K562 (cell line): ENCODE data around the gene CTTNBP2. TPM values are rescaled to one million over a fixed set of nuclear protein-coding genes. Genes with fewer than 3 reads are reported as not detected.

Source experiments
- ATAC-seq: fragments of 200-7000 bp; cut with Tn5 transposase; 3 replicates; pipeline ENCODE4 v1.9.1; 2020; ENCODE audit warnings: moderate library complexity
- BruUV-seq: library from RNA; stranded (reverse); fragments of 400-500 nt; replicated peaks from 2 replicates; lab custom pipeline; 2021; lab: Mats Ljungman, UMichigan
- CTCF ChIA-PET: fragments of 300-600 bp; formaldehyde crosslinking; extraction: SDS; loops from one replicate; lab custom pipeline; 2021; ENCODE audit warnings: low intra/inter-chr PET ratio; lab: Yijun Ruan, JAX
- POLR2A ChIA-PET: fragments of 300-600, 350-650 bp; sonication (Branson Sonifier 250); formaldehyde crosslinking; extraction: SDS; loops from one replicate; lab custom pipeline; 2021; ENCODE audit warnings: antibody characterized with exemption, inconsistent platforms; lab: Yijun Ruan, JAX
- DNase-seq, 4 experiments: peaks; one replicate each; pipeline versions ENCODE4 v3.0.0 to v3.0.0-alpha.2; 2011 to 2018; ENCODE audit warnings: low spot score in 3 of 4, mixed read lengths in 3 of 4; ENCODE audit errors: extremely low read depth in 1 of 4
- FAIRE-seq: peaks from 2 replicates; lab custom pipeline; 2011; peaks lifted over from hg19 to GRCh38; lab: Jason Lieb, UNC
- H2AFZ ChIP-seq: 2 replicates; pipeline ENCODE4 v1.6.0; 2011; ENCODE audit warnings: low read depth, low read length, control low read depth, inconsistent platforms
- H3K27ac ChIP-seq: fragments of 200-600 bp; 3 replicates; pipeline ENCODE4 v1.8.0; 2011; ENCODE audit warnings: low read depth, mild to moderate bottlenecking, control low read depth, inconsistent platforms, low read length, moderate library complexity, mixed read lengths; ENCODE audit errors: extremely low read depth
- H3K27me3 ChIP-seq, 2 experiments: fragments of 300-600 bp in 1 of 2; 2 replicates in 1 of 2; 3 replicates in 1 of 2; pipeline versions ENCODE4 v1.6.0 to v1.8.0; 2011; ENCODE audit warnings: inconsistent platforms in 2 of 2, low read length in 2 of 2, mild to moderate bottlenecking in 1 of 2, mixed read lengths in 1 of 2, moderate library complexity in 1 of 2; ENCODE audit not compliant: control insufficient read depth in 2 of 2, insufficient read depth in 2 of 2
- H3K36me3 ChIP-seq: fragments of 300-600 bp; 3 replicates; pipeline ENCODE4 v1.8.0; 2011; ENCODE audit warnings: mild to moderate bottlenecking, low read length, inconsistent platforms; ENCODE audit not compliant: control insufficient read depth, insufficient read depth
- H3K4me1 ChIP-seq, 2 experiments: fragments of 200-600 bp in 1 of 2; replicated peaks in 1 of 2; 2 replicates in 1 of 2; 3 replicates in 1 of 2; pipeline versions ENCODE4 v1.5.1 to v1.8.0; 2011; ENCODE audit warnings: inconsistent platforms in 2 of 2, low read length in 2 of 2, mild to moderate bottlenecking in 1 of 2, mixed read lengths in 1 of 2, moderate library complexity in 1 of 2; ENCODE audit not compliant: control insufficient read depth in 2 of 2, insufficient read depth in 2 of 2
- H3K4me2 ChIP-seq: 2 replicates; pipeline ENCODE4 v1.6.1; 2011; ENCODE audit warnings: low read length, control low read depth, inconsistent platforms, mixed read lengths; ENCODE audit not compliant: insufficient read depth
- H3K4me3 ChIP-seq: fragments of 200-600 bp; sonication (generic), shearing (Covaris generic); 2 replicates; pipeline ENCODE4 v1.5.1; 2016; ENCODE audit warnings: control low read depth, inconsistent platforms
- H3K79me2 ChIP-seq: fragments of 200-600 bp; 3 replicates; pipeline ENCODE4 v1.8.0; 2011; ENCODE audit warnings: low read length, inconsistent platforms; ENCODE audit not compliant: control insufficient read depth, insufficient read depth
- H3K9ac ChIP-seq, 2 experiments: 2 replicates each; pipeline versions ENCODE4 v1.6.0 to v1.6.1; 2011; ENCODE audit warnings: low read depth in 2 of 2, low read length in 2 of 2, control low read depth in 1 of 2, inconsistent platforms in 1 of 2, mild to moderate bottlenecking in 1 of 2, mixed read lengths in 1 of 2; ENCODE audit not compliant: insufficient read depth in 1 of 2
- H3K9me1 ChIP-seq: one replicate; pipeline ENCODE4 v1.6.0; 2011; ENCODE audit warnings: inconsistent platforms, mild to moderate bottlenecking, low read length, moderate library complexity; ENCODE audit not compliant: control insufficient read depth, insufficient read depth
- H3K9me3 ChIP-seq: replicated peaks from 2 replicates; pipeline ENCODE4 v1.5.1; 2011; ENCODE audit warnings: low read depth, low read length, inconsistent platforms; ENCODE audit not compliant: control insufficient read depth, insufficient read depth
- H4K20me1 ChIP-seq: replicated peaks from 2 replicates; pipeline ENCODE4 v1.6.1; 2011; ENCODE audit warnings: low read length, inconsistent platforms, mixed read lengths; ENCODE audit not compliant: control insufficient read depth, insufficient read depth
- C11orf30 ChIP-seq: fragments of 450-650 bp; IDR thresholded peaks from 2 replicates; pipeline ENCODE4 v1.6.1; 2016; ENCODE audit warnings: low read depth, mild to moderate bottlenecking
- CHD4 ChIP-seq: fragments of 200-600 bp; sonication (generic); IDR thresholded peaks from 3 replicates; pipeline ENCODE4 v1.6.1; 2012; ENCODE audit warnings: low read depth, mild to moderate bottlenecking, mixed read lengths, low read length, inconsistent platforms; ENCODE audit not compliant: insufficient read depth, insufficient replicate concordance, poor library complexity, severe bottlenecking
- HNRNPUL1 ChIP-seq: fragments of 200-400 bp; formaldehyde crosslinking; IDR thresholded peaks from 2 replicates; pipeline ENCODE4 v1.6.1; 2017; ENCODE audit warnings: low read length
- KAT8 ChIP-seq: fragments of 450-650 bp; IDR thresholded peaks from 2 replicates; pipeline ENCODE4 v1.6.1; 2016; ENCODE audit warnings: low read depth, mild to moderate bottlenecking
- MECOM ChIP-seq: fragments of 250-450 bp; sonication (Bioruptor Pico); IDR thresholded peaks from 2 replicates; pipeline ENCODE4 v1.8.0; 2022; ENCODE audit warnings: inconsistent platforms
- TARDBP ChIP-seq: fragments of 450-650 bp; IDR thresholded peaks from 2 replicates; pipeline ENCODE4 v1.6.1; 2016
- ZSCAN29 ChIP-seq: fragments of 450-650 bp; IDR thresholded peaks from 2 replicates; pipeline ENCODE4 v1.6.1; 2017
- WGBS: fragments of 100-300 bp; shearing (Covaris generic); methylation state at CpG from one replicate; pipeline ENCODE4 v1.1.6; 2016; ENCODE audit warnings: low coverage, mixed read lengths; ENCODE audit not compliant: insufficient coverage; ENCODE audit errors: missing lambda C conversion rate; 5-methylcytosine and 5-hydroxymethylcytosine counted together
- in situ Hi-C: fragments of 300-500 bp; cut with MboI; formaldehyde crosslinking; loops from 4 replicates; pipeline ENCODE4 v1.15.0; 2018; ENCODE audit warnings: inconsistent platforms, mixed read lengths
- intact Hi-C: fragments of 100-400 bp; cut with micrococcal nuclease; formaldehyde crosslinking; loops from 2 replicates; pipeline ENCODE4 v1.14.2; 2022
- polyA plus RNA-seq, 8 experiments: library from polyadenylated mRNA; depleted of rRNA in 4 of 8; stranded (reverse) in 5 of 8; unstranded in 3 of 8; fragments of >200 nt; fragmentation: Nextera tagmentation in 2 of 8; fragmentation: Illumina TruSeq in 1 of 8; extraction: Ambion mirVana in 2 of 8; extraction: Trizol in 1 of 8; gene quantifications; 2 replicates each; pipeline versions ENCODE4 v1.2.1 to v1.2.3, GENCODE V29; 2011 to 2014; ENCODE audit warnings: inconsistent platforms in 1 of 8, missing spikeins in 1 of 8
- total RNA-seq, 7 experiments: library from RNA; depleted of rRNA in 6 of 7; stranded (reverse); fragments of >200 nt in 6 of 7; fragmentation: Illumina TruSeq in 2 of 7; extraction: Trizol in 2 of 7; gene quantifications; 2 replicates each; pipeline versions ENCODE4 v1.2.1 to v1.2.3, GENCODE V29; 2011 to 2021; ENCODE audit warnings: low replicate concordance in 1 of 7
- TF ChIP-seq, protein P1 (sequence below), 2 experiments: IDR thresholded peaks in 1 of 2; conservative IDR thresholded peaks in 1 of 2; 2 replicates each; pipeline ENCODE4 v1.6.1; 2016; ENCODE audit warnings: low read depth in 2 of 2, mild to moderate bottlenecking in 1 of 2, missing compliant biosample characterization in 1 of 2, missing genetic modification characterization in 1 of 2, moderate library complexity in 1 of 2
- TF ChIP-seq, protein P2 (sequence below): sonication (generic); formaldehyde crosslinking; IDR thresholded peaks from 2 replicates; pipeline ENCODE4 v1.4.0; 2020; ENCODE audit warnings: mild to moderate bottlenecking, missing genetic modification reagents
- TF ChIP-seq, protein P3 (sequence below): fragments of 450-650 bp; IDR thresholded peaks from one replicate; pipeline ENCODE4 v1.6.1; 2018; ENCODE audit warnings: mild to moderate bottlenecking, moderate library complexity; ENCODE audit not compliant: partially characterized antibody
- TF ChIP-seq, protein P4 (sequence below): fragments of 450-650 bp; IDR thresholded peaks from 2 replicates; pipeline ENCODE4 v1.6.1; 2016; ENCODE audit warnings: mild to moderate bottlenecking

Gene CTTNBP2
- total and polyA plus RNA-seq, 9 of the 15 experiments (the other 6 are each of a cell fraction or from before 2014, with no cell fraction given) = 0.05 TPM; not detected in 8

DNA sequence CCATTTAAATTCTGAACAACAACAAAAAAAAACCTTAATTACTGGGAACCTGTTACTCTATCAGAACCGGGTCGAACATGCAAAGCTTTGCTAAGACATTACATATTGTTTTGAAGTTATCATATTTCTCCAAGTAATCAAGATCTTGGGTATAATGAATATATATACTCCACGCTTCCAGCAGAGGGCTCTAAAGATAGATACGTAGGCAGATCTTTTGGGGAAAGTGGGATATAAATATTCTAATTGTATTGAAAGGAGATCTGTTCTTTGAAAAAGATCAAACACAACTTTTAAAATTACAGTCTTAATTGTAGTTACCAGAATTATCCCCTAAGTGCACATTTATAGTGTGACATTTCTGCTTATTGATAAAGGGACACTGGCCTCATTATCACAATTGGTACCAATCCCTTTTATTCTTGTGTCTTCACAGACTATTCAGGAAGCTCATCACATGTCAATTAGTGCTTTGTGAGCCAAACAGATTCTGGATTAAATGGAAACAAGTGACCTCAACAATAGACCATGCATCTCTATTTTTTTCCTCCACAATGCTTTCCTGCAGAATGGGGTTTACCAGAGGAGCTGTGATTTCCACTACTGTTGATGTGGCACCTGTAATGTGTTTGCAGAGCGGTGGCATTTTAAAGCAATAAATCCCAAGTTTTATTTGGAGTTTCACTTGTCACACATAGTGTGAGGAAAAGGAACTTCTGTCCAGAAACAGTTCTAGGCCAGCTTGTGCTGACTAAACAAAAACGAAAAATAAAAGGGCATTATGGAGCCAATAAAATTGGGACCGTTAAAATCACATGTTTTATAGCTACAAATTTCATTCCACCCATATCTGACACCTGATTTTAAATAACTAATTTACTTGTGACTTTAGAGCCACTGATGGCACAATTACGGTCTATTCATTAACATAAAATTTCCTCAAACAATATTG is 122.4 kb downstream of the CTTNBP2 start:
- no peaks in the 10 kb centered on the region for H4K20me1 ChIP-seq
- no peak for TF ChIP-seq CHD4
- no peak for TF ChIP-seq MECOM (CRISPR knock-in tag)
- no peak for TF ChIP-seq KAT8
- TF ChIP-seq, protein P1, sequence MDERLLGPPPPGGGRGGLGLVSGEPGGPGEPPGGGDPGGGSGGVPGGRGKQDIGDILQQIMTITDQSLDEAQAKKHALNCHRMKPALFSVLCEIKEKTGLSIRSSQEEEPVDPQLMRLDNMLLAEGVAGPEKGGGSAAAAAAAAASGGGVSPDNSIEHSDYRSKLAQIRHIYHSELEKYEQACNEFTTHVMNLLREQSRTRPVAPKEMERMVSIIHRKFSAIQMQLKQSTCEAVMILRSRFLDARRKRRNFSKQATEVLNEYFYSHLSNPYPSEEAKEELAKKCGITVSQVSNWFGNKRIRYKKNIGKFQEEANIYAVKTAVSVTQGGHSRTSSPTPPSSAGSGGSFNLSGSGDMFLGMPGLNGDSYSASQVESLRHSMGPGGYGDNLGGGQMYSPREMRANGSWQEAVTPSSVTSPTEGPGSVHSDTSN (CRISPR knock-in tag; IDR thresholded peaks at IDR 0.05; ENCODE audit: low read depth) = no peak
- TF ChIP-seq, protein P1 (tag; conservative IDR thresholded peaks at IDR 0.05; ENCODE audit: low read depth) = no peak
- peak; percentile 53; the same call in 1 of the 2 replicates for TF ChIP-seq C11orf30
- TF ChIP-seq, protein P2, sequence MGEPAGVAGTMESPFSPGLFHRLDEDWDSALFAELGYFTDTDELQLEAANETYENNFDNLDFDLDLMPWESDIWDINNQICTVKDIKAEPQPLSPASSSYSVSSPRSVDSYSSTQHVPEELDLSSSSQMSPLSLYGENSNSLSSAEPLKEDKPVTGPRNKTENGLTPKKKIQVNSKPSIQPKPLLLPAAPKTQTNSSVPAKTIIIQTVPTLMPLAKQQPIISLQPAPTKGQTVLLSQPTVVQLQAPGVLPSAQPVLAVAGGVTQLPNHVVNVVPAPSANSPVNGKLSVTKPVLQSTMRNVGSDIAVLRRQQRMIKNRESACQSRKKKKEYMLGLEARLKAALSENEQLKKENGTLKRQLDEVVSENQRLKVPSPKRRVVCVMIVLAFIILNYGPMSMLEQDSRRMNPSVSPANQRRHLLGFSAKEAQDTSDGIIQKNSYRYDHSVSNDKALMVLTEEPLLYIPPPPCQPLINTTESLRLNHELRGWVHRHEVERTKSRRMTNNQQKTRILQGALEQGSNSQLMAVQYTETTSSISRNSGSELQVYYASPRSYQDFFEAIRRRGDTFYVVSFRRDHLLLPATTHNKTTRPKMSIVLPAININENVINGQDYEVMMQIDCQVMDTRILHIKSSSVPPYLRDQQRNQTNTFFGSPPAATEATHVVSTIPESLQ (CRISPR knock-in tag) = no peak
- TF ChIP-seq, protein P3, sequence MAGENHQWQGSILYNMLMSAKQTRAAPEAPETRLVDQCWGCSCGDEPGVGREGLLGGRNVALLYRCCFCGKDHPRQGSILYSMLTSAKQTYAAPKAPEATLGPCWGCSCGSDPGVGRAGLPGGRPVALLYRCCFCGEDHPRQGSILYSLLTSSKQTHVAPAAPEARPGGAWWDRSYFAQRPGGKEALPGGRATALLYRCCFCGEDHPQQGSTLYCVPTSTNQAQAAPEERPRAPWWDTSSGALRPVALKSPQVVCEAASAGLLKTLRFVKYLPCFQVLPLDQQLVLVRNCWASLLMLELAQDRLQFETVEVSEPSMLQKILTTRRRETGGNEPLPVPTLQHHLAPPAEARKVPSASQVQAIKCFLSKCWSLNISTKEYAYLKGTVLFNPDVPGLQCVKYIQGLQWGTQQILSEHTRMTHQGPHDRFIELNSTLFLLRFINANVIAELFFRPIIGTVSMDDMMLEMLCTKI = no peak
- no peak for TF ChIP-seq ZSCAN29
- no peak for TF ChIP-seq HNRNPUL1
- TF ChIP-seq TARDBP = no peak
- TF ChIP-seq, protein P4, sequence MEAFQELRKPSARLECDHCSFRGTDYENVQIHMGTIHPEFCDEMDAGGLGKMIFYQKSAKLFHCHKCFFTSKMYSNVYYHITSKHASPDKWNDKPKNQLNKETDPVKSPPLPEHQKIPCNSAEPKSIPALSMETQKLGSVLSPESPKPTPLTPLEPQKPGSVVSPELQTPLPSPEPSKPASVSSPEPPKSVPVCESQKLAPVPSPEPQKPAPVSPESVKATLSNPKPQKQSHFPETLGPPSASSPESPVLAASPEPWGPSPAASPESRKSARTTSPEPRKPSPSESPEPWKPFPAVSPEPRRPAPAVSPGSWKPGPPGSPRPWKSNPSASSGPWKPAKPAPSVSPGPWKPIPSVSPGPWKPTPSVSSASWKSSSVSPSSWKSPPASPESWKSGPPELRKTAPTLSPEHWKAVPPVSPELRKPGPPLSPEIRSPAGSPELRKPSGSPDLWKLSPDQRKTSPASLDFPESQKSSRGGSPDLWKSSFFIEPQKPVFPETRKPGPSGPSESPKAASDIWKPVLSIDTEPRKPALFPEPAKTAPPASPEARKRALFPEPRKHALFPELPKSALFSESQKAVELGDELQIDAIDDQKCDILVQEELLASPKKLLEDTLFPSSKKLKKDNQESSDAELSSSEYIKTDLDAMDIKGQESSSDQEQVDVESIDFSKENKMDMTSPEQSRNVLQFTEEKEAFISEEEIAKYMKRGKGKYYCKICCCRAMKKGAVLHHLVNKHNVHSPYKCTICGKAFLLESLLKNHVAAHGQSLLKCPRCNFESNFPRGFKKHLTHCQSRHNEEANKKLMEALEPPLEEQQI = no peak

More for the DNA sequence above, 122.4 kb downstream of the CTTNBP2 start:
- no peak overlapping the region for H3K4me2 ChIP-seq
- no peaks in the 10 kb centered on the region for H3K36me3 ChIP-seq
- peak; percentile 65; the same call in 1 of the 3 replicates for ATAC-seq
- ChIA-PET POLR2A (no interaction called here), CTCF (interaction anchor here (0.6 to 1.2 kb wide), 4 partner anchors 211 to 445 kb away, joined by 3 to 5 read pairs (median 4); no protein-coding TSS in a partner anchor)
- H3K79me2 ChIP-seq = no peaks in the 10 kb centered on the region
- BruUV-seq = no TSS peak
- 3% methylated on average over 8 of the region's 8 CpGs for WGBS
- in situ Hi-C loops (no loop called here), intact Hi-C loops (loop anchor here (1.0 to 10.0 kb wide), 4 partner anchors 42 to 402 kb away; no protein-coding TSS in a partner anchor)
- no peak overlapping the region for H2AFZ ChIP-seq
- H3K9me1 ChIP-seq = no peaks in the 10 kb centered on the region
- no peaks in the 10 kb centered on the region for H3K27me3 ChIP-seq
- H3K9ac ChIP-seq = no peak overlapping the region
- no peak overlapping the region for H3K27ac ChIP-seq
- no peak for FAIRE-seq
- no peaks in the 10 kb centered on the region for H3K4me1 ChIP-seq
- DNase-seq = peak; percentile 34 to 37 (median 36)
- H3K4me3 ChIP-seq = no peak overlapping the region
- no peaks in the 10 kb centered on the region for H3K9me3 ChIP-seq
